Mesendoderm (in vitro differentiated cells): ENCODE results near the gene RALGPS1.
"Not testable (repeated sequence)": the region's sequence is repeated elsewhere in the genome, so short reads cannot be mapped to it uniquely, and the experiment has no call there.

Experiments used
- DNase-seq: peaks from one replicate; pipeline ENCODE4 v3.0.0; 2013
- H2AK5ac ChIP-seq: 2 replicates; pipeline ENCODE4 v1.6.1; 2013; ENCODE audit warnings: low read length, inconsistent platforms
- H2BK120ac ChIP-seq: 2 replicates; pipeline ENCODE4 v1.6.1; 2013; ENCODE audit warnings: low read depth, mild to moderate bottlenecking, low read length, moderate library complexity, mixed read lengths
- H2BK15ac ChIP-seq: replicated peaks from 2 replicates; pipeline ENCODE4 v1.6.1; 2013; ENCODE audit warnings: low read depth, mild to moderate bottlenecking, moderate library complexity
- H2BK5ac ChIP-seq: 2 replicates; pipeline ENCODE4 v1.6.1; 2013; ENCODE audit warnings: low read length, inconsistent platforms
- H3K18ac ChIP-seq: 2 replicates; pipeline ENCODE4 v1.6.1; 2013; ENCODE audit warnings: mild to moderate bottlenecking, low read length, mixed read lengths
- H3K23ac ChIP-seq: one replicate; pipeline ENCODE4 v1.6.1; 2013; ENCODE audit warnings: low read length
- H3K27ac ChIP-seq: 2 replicates; pipeline ENCODE4 v1.5.1; 2013; ENCODE audit warnings: low read depth, mild to moderate bottlenecking, inconsistent platforms, low read length, moderate library complexity
- H3K27me3 ChIP-seq: 2 replicates; pipeline ENCODE4 v1.6.1; 2013; ENCODE audit warnings: low read length, control low read depth, mild to moderate bottlenecking, inconsistent platforms; ENCODE audit not compliant: insufficient read depth, poor library complexity
- H3K36me3 ChIP-seq: 2 replicates; pipeline ENCODE4 v1.6.1; 2013; ENCODE audit warnings: low read length, inconsistent platforms; ENCODE audit not compliant: control insufficient read depth, insufficient read depth
- H3K4ac ChIP-seq: one replicate; pipeline ENCODE4 v1.6.1; 2013; ENCODE audit warnings: low read depth, mild to moderate bottlenecking, low read length, moderate library complexity
- H3K4me1 ChIP-seq: 2 replicates; pipeline ENCODE4 v1.6.1; 2013; ENCODE audit warnings: low read depth, low read length, inconsistent platforms; ENCODE audit not compliant: control insufficient read depth
- H3K4me2 ChIP-seq: 2 replicates; pipeline ENCODE4 v1.6.1; 2013; ENCODE audit warnings: low read length
- H3K4me3 ChIP-seq: 2 replicates; pipeline ENCODE4 v1.5.1; 2013; ENCODE audit warnings: mild to moderate bottlenecking, low read length
- H3K56ac ChIP-seq: one replicate; pipeline ENCODE4 v1.6.1; 2013; ENCODE audit warnings: low read length
- H3K79me1 ChIP-seq: 2 replicates; pipeline ENCODE4 v1.6.1; 2013; ENCODE audit warnings: low read length, inconsistent platforms
- H3K79me2 ChIP-seq: 2 replicates; pipeline ENCODE4 v1.6.1; 2013; ENCODE audit warnings: mild to moderate bottlenecking, low read length; ENCODE audit not compliant: control insufficient read depth, insufficient read depth
- H3K9ac ChIP-seq: 2 replicates; pipeline ENCODE4 v1.6.1; 2013; ENCODE audit warnings: low read length, inconsistent platforms
- H4K5ac ChIP-seq: one replicate; pipeline ENCODE4 v1.6.1; 2013; ENCODE audit warnings: low read length
- H4K8ac ChIP-seq: one replicate; pipeline ENCODE4 v1.6.1; 2013; ENCODE audit warnings: low read depth, mild to moderate bottlenecking, control low read depth, low read length, moderate library complexity
- WGBS: extraction: QIAGEN DNeasy Blood & Tissue Kit; methylation state at CpG from one replicate; pipeline ENCODE4 v1.1.7; 2013; ENCODE audit warnings: low lambda C conversion rate, missing lambda C conversion rate; ENCODE audit not compliant: insufficient coverage; ENCODE audit errors: extremely low coverage; 5-methylcytosine and 5-hydroxymethylcytosine counted together

The RALGPS1 gene

GRCh38 chr9:127143920-127144465 is 229.4 kb downstream of the RALGPS1 start:
- H3K4me2 ChIP-seq, result no peak overlapping the region
- no peaks in the 10 kb centered on the region for H3K79me1 ChIP-seq
- H4K5ac ChIP-seq, result no peak overlapping the region
- H3K4me1 ChIP-seq, result no peaks in the 10 kb centered on the region
- H3K18ac ChIP-seq, result no peak overlapping the region
- no CpG with 5 or more reads among the region's 8 CpGs for WGBS
- H4K8ac ChIP-seq, result no peak overlapping the region
- H3K56ac ChIP-seq, result no peak overlapping the region
- no peak overlapping the region for H3K4ac ChIP-seq
- no peak overlapping the region for H3K4me3 ChIP-seq
- H3K79me2 ChIP-seq, result no peaks in the 10 kb centered on the region
- no peak for DNase-seq
- no peak overlapping the region for H2AK5ac ChIP-seq
- no peak overlapping the region for H3K27ac ChIP-seq
- H3K9ac ChIP-seq, result no peak overlapping the region
- H3K27me3 ChIP-seq, result no peaks in the 10 kb centered on the region
- H2BK5ac ChIP-seq, result no peak overlapping the region
- no peaks in the 10 kb centered on the region for H3K36me3 ChIP-seq
- H3K23ac ChIP-seq, result no peak overlapping the region
- no peak overlapping the region for H2BK15ac ChIP-seq
- H2BK120ac ChIP-seq, result no peak overlapping the region

DNA sequence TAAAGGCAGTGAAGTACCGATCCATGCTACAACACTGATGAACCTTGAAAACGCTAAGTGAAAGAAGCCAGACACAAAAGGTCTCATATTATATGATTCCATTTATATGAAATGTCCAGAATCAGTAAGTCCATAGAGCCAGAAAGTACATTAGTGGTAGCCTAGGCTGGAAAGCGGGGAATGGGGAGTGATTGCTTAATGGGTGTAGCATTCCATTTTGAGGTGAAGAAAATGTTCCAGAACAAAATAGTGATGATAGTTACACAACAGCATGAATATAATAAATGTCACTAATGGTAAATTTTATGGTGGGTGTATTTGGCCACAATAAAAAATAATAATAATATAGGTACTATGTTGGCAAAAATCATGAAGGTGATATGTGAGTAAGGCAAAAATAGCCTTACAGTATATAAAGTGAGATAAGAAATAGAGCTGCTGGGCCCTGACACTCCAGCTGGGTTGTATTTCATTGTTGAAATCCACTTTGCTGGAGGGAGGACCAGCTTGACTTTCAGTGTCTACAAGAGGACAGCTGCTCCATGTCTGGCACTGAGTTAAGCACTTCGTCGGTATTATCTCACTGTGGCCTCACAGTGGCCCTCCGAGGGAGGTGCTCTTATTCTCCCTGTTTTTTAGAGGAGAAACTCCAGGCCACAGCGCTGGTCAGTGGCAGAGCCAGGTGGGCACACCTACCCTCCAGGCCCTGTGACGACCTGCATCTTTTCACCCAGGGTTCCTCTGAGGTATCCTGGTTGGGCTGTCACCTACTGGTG is 230.3 kb downstream of the RALGPS1 start:
- Histone ChIP-seq H3K9ac (no peak overlapping the region), H3K56ac (no peak overlapping the region), H3K23ac (no peak overlapping the region), H3K4ac (no peak overlapping the region), H3K36me3 (no peaks in the 10 kb centered on the region), H3K4me2 (no peak overlapping the region), H2BK120ac (no peak overlapping the region), H3K18ac (no peak overlapping the region), H3K27me3 (no peaks in the 10 kb centered on the region), H4K8ac (no peak overlapping the region), H3K4me3 (no peak overlapping the region), H3K79me1 (no peaks in the 10 kb centered on the region), H2BK15ac (no peak overlapping the region), H3K27ac (no peak overlapping the region), H2AK5ac (no peak overlapping the region), H3K79me2 (no peaks in the 10 kb centered on the region), H3K4me1 (no peaks in the 10 kb centered on the region), H2BK5ac (no peak overlapping the region), H4K5ac (no peak overlapping the region)
- WGBS, result no CpG with 5 or more reads among the region's 8 CpGs
- peak; percentile 23 for DNase-seq

DNA sequence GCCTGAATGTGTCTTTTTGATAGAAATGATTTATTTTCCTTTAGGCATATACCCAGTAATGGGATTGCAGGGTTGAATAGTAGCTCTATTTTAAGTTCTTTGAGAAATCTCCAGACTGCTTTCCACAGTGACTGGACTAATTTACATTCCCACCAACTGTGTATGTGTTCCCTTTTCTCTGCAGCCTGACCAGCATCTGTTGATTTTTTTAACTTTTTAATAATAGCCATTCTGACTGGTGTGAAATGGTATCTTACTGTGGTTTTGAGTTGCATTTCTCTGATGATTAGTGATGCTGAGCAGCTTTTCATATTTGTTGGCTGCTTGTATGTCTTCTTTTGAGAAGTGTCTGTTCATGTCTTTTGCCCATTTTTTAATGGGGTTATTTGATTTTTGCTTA is 232.3 kb downstream of the RALGPS1 start:
- not testable (repeated sequence) for H3K27ac ChIP-seq, H3K79me1 ChIP-seq, H3K4me2 ChIP-seq, H4K5ac ChIP-seq, H3K79me2 ChIP-seq, H3K27me3 ChIP-seq, H4K8ac ChIP-seq, H3K4me1 ChIP-seq, H3K56ac ChIP-seq, H2BK15ac ChIP-seq, H3K4me3 ChIP-seq, H3K36me3 ChIP-seq, H3K4ac ChIP-seq, H2AK5ac ChIP-seq, H3K23ac ChIP-seq, H3K9ac ChIP-seq, H3K18ac ChIP-seq, H2BK5ac ChIP-seq, H2BK120ac ChIP-seq, DNase-seq

DNA sequence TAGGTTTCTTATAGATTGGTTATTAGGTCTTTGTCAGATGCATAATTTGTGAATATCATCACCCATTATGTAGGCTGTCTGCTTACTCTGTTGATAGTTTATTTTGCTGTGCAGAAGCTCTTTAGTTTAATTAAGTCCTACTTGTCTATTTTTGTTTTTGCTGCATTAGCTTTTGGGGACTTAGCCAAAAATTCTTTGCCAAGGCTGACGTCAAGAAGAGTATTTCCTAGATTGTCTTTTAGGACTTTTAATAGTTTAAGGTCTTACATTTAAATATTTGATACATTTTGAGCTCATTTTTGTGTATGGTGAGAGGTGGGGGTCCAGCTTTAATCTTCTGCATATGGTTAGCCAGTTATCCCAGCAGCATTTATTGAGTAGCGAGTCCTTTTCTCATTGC is 232.7 kb downstream of the RALGPS1 start:
- H3K79me1 ChIP-seq, result no peaks in the 10 kb centered on the region
- H3K4ac ChIP-seq, result no peak overlapping the region
- H3K4me2 ChIP-seq, result no peak overlapping the region
- H2BK15ac ChIP-seq, result no peak overlapping the region
- no peaks in the 10 kb centered on the region for H3K27me3 ChIP-seq
- H4K8ac ChIP-seq, result no peak overlapping the region
- H3K23ac ChIP-seq, result no peak overlapping the region
- WGBS, result no CpG with 5 or more reads among the region's 2 CpGs
- H3K18ac ChIP-seq, result no peak overlapping the region
- no peaks in the 10 kb centered on the region for H3K36me3 ChIP-seq
- H4K5ac ChIP-seq, result no peak overlapping the region
- H3K9ac ChIP-seq, result no peak overlapping the region
- H3K56ac ChIP-seq, result no peak overlapping the region
- no peak overlapping the region for H3K4me3 ChIP-seq
- H2BK120ac ChIP-seq, result no peak overlapping the region
- no peaks in the 10 kb centered on the region for H3K79me2 ChIP-seq
- H2AK5ac ChIP-seq, result no peak overlapping the region
- DNase-seq, result no peak
- no peak overlapping the region for H3K27ac ChIP-seq
- H3K4me1 ChIP-seq, result no peaks in the 10 kb centered on the region
- H2BK5ac ChIP-seq, result no peak overlapping the region

DNA sequence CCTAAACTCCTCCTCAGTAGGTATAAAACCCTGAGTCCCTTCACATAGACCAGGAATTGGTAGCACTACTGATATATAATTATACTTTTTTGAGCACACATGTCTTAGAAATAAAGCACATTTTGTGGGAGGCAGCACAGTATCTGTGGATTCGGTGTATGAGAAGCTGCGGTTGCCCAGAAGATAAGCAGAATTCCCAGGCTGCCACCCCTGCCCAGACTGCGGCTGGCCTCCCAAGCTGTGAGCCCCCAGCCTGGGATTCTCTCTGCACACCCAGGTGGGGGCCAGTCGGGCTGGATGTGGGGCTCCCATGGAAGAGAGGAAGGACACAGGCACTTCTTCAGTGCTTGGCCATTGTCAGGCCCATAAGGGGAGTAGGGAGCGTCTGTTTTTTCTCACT is 233.4 kb downstream of the RALGPS1 start:
- Histone ChIP-seq H3K18ac (no peak overlapping the region), H2AK5ac (no peak overlapping the region), H3K4ac (no peak overlapping the region), H3K36me3 (no peaks in the 10 kb centered on the region), H3K79me2 (no peaks in the 10 kb centered on the region), H3K9ac (no peak overlapping the region), H2BK120ac (no peak overlapping the region), H4K8ac (no peak overlapping the region), H3K56ac (no peak overlapping the region), H3K4me3 (no peak overlapping the region), H3K27me3 (no peaks in the 10 kb centered on the region), H3K79me1 (no peaks in the 10 kb centered on the region), H3K4me2 (no peak overlapping the region), H3K23ac (no peak overlapping the region), H3K4me1 (no peaks in the 10 kb centered on the region), H2BK5ac (no peak overlapping the region), H3K27ac (no peak overlapping the region), H2BK15ac (no peak overlapping the region), H4K5ac (no peak overlapping the region)
- DNase-seq, result no peak
- WGBS, result no CpG with 5 or more reads among the region's 5 CpGs

GRCh38 chr9:127149010-127149409 is 234.4 kb downstream of the RALGPS1 start:
- H3K4me3 ChIP-seq, result no peak overlapping the region
- no peak overlapping the region for H4K8ac ChIP-seq
- no peaks in the 10 kb centered on the region for H3K36me3 ChIP-seq
- no peak overlapping the region for H3K4ac ChIP-seq
- no peak for DNase-seq
- H4K5ac ChIP-seq, result no peak overlapping the region
- H2BK5ac ChIP-seq, result no peak overlapping the region
- no peak overlapping the region for H3K18ac ChIP-seq
- H3K79me2 ChIP-seq, result no peaks in the 10 kb centered on the region
- whole genome bisulfite sequencing, result no CpG with 5 or more reads among the region's 7 CpGs
- no peak overlapping the region for H3K27ac ChIP-seq
- no peak overlapping the region for H3K56ac ChIP-seq
- H2AK5ac ChIP-seq, result no peak overlapping the region
- no peaks in the 10 kb centered on the region for H3K27me3 ChIP-seq
- H3K79me1 ChIP-seq, result no peaks in the 10 kb centered on the region
- no peak overlapping the region for H3K23ac ChIP-seq
- no peak overlapping the region for H3K4me2 ChIP-seq
- H3K4me1 ChIP-seq, result no peaks in the 10 kb centered on the region
- H2BK15ac ChIP-seq, result no peak overlapping the region
- no peak overlapping the region for H2BK120ac ChIP-seq
- H3K9ac ChIP-seq, result no peak overlapping the region
